HG02943 (cell line): ENCODE data around the gene NAXE.
"Not testable (repeated sequence)": the region's sequence is repeated elsewhere in the genome, so short reads cannot be mapped to it uniquely, and the experiment has no call there.

Source experiments
- ATAC-seq: cut with Tn5 transposase; IDR thresholded peaks from one replicate; pipeline ENCODE4 v1.9.1; 2021; ENCODE audit warnings: mild to moderate bottlenecking, low read depth, moderate library complexity; ENCODE audit not compliant: unreplicated experiment

NAXE gene

DNA sequence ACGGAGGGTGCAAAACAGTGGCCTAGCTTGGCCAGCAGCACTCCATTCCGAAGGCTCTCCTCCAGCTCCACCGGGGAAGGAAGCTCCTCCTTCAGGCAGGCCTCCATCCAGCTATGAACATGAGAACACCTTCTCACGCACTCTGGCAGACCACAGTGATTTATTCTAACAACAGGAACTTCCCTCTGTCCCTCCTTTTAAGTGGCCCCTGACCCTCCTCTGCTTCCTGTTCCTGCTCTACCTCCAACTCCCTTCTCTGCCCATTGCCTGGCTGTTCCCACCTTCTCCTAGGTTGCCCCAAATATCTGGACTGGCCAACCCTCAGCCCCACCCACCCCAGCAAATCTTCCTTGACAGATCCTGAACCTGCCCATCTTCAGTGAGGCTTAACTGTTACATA is 25.1 kb upstream of the NAXE start:
- ATAC-seq = no peak

DNA sequence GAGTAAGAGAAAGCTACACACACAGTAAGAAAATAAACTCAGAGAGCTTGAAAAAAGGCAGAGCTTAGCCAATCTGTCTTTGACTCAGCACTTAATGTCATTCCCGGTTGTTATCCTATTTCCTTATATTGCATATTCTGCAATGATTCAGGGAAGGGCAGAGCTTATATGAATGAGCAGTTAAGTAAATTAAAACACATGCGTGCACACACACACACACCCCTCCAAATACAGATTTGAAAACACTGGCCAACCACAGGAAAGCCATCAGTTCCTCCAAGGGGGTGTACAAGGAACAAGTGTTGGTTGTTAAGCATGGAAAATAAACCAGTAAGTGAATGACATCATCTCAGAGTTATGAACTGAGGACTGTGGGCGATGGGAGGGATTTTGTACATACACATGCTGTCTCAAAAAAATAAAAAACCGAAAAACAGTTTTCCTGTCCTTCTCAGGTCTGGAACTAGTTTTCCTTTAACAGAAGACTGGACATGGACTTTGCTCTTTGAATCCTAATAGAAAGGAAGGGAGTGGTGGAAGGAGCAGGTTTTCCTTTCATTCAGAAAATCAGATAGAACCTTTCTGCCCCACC is 20.2 kb upstream of the NAXE start:
- ATAC-seq = no peak

DNA sequence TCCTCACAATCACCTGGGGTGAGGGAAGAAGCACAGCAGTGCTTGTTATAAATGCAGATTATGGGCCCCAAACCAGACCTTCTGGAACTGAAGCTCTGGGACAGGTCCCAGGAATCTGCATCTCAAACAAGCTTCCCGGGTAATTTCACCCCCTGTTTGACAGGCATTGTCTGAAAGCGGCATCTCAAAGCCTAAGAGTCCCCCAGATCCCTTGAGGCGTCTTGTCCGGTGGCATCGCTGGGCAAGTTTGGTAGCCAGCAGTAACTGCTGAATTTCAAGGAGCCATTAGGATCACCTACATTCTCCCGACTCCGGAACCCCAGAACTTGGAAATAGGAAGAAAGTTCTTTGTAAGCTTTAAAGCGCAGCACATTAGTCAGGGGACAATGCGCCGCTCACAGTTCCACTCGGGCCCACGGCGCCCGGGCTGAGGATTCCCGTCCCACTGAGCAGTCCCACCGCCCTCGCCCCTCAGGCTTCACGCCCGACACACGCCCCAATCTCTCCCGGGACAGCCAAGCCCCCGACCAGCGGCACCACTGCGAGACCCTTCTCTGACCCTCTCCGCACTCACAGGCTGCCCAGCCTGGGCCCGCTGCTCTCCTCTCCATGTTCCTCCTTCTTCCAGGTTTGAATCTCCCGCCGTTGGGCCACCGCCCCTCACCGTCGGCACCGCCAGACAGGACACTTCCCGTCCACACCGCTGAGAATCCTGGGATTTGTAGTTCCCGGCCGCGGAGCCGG is 19.5 kb upstream of the NAXE start, which contains the start of gene IQGAP3:
Gene IQGAP3, minus strand, starts transcription at position 647 of the 744 bp plus-strand sequence. Its CDS starts 36 bp downstream, at position 611.
- ATAC-seq = peak; percentile 77

DNA sequence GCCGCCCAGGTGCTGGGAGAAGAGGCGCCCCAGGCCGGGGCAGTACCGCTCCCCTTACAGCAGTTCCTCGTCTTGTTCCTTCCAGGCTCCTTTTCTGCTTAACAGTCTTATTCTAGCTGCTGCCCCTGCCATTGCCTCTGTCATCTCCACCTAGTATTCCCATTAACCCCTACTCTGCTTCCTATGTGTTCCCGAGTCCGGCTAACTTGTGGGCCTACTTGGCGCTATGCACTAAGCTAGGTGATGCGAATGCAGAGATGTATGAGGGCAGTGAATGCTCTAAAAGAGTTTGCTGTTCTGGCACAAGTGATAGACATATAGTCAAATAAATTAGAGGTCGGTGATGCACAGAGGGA is 18.9 kb upstream of the NAXE start:
- no peak for ATAC-seq

- no peak for ATAC-seq
Measured at GRCh38 chr1:156574039-156574633, 17.4 kb upstream of the NAXE start.

DNA sequence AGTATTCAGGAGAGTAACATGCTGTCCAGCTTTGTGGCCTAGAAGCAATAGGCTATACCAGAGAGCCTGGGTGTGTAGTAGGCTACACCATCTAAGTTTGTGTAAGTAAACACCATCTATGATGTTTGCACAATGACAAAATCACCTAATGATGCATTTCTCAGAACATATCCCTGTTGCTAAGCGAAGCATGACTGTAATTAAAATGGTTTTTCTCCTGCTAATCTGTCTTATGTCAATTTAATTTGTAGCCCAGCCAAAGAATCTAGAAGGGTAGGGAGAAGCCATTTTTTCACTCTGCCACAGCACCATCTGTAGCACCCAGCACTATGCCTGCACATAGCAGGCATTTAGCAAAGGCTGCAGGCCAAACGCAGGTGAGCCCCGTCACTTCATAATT is 14.0 kb upstream of the NAXE start:
- no peak for ATAC-seq

GRCh38 chr1:156578055-156578454 is 13.5 kb upstream of the NAXE start:
- ATAC-seq = no peak

- ATAC-seq = no peak
Measured at GRCh38 chr1:156579472-156579871, 12.1 kb upstream of the NAXE start, which contains the start of gene TTC24. TSS of gene TTC24 (plus strand) at chr1:156579723. CDS start at chr1:156581365, 1,642 bp downstream.

DNA sequence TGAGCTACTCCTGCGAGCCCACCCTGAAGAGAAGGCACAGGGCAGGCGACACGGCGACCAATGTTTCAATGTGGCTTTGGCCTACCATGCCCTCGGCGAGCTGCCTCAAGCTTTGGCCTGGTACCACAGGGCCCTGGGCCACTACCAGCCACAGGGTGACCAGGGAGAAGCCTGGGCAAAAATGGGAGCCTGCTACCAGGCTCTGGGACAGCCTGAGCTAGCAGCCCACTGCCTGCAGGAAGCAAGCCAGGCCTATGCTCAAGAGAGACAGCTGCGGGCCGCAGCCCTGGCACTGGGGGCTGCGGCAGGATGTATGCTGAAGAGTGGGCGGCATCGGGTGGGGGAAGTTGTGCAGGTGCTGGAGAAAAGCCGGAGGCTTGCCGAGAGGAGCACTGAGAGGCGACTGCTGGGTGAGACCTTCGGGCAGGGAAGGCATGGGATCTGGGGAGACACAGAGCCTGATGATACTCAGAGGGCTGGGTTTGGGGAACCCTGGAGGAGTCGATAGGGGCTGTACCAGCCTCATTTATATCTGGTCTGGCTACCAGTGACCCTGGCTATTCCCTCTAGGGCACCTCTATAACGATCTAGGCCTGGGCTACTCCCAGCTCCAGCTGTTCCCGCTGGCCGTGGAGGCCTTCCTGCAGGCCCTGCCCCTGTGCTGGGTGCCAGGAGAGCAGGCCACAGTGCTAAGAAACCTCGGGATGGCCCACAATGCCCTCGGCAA is 9.8 kb upstream of the NAXE start:
- ATAC-seq = no peak

GRCh38 chr1:156582388-156583017 is 9.1 kb upstream of the NAXE start:
- ATAC-seq = no peak

DNA sequence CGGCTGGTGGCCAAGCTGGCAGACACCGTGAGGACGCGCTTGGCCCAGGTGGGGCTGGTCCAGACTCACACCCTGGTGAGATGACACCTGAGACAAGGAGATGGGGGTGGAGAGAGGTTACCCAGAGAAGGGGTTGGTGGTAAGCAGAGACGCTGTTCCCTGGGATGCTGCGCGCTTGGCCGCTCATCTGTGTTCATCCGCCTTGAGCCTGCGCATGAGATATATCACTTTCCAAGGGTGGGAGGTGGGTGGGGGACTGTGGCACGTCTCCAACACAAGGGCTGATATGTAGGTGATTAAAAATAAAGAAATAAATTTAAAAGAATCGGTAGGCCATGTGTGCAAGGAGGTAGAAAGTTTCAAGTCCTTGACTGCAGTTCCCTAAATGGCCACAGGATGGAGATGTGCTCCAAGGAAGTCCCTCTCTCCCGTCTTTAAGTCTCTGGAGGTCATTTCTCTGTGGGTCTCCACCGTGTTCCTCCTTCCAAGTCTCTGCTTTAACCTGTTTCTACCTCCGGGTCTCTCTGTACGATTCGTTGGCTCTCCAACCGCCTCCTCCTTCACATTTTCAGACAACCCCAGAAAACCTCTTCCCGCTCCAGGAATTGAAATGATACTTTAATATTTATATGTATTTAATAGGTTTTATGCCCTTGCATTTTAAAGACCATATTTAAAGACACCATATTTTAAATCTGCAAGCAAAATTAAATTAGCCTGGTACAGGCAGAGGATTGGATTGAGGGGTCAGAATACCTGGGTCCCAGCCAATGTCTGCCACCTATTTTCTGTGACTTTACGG is 7.6 kb upstream of the NAXE start:
- ATAC-seq = no peak

GRCh38 chr1:156584813-156585212 is 6.8 kb upstream of the NAXE start:
- no peak for ATAC-seq

GRCh38 chr1:156586323-156586722 is 5.3 kb upstream of the NAXE start:
- ATAC-seq = no peak

DNA sequence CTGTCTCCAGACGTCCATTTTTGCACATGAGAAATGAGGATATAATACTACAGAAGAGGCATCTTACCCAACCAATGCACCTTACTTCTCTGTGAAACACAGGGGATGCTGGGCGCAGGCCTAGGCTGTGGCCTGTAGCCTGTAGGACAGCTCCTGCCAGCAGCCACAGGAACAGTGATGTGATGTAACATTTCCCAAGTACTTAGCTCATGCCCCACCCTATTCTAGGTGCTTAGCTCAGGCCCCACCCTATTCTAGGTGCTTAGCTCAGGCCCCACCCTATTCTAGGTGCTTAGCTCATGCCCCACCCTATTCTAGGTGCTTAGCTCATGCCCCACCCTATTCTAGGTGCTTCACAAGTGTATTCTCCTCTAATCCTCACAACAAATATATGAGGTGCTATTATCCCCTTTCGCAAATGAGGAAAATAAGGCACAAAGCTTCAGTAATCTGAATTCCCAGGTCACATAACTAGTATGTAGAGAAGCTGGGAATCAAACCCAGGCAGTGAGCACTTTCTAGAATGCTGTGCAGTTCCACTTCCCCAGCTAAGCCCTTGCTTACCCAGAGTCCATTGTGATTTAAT is 4.6 kb upstream of the NAXE start:
- ATAC-seq = no peak

DNA sequence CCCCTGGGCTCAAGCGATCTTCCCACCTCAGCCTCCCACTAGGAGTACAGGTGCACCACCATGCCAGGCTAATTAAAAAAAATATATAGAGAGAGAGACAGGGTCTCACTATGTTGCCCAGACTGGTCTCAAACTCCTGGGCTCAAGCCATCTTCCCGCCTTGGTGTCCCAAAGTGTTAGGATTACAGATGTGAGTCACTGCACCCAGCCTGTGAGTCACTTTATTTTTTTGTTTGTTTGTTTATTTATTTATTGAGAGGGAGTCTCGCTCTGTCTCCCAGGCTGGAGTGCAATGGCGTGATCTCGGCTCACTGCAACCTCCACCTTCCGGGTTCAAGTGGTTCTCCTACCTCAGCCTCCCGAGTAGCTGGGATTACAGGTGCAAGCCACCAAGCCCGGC is 3.6 kb upstream of the NAXE start:
- not testable (repeated sequence) for ATAC-seq

DNA sequence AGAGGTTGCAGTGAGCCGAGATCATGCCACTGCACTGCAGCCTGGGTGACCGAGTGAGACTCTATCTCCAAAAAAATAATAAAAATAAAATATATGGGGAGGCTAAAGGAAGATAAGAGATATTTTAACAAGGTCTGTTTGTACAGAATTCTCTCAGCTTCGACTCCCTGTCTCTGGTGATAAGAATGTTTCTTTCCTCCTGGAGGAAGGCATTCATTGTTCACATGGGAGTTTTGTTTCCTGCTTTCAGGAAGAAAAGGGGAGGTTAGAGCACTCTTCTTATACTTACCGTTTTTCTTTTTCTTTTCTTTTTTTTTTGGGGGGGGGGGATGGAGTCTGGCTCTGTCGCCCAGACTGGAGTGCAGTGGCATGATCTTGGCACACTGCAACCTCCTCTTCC is 2.0 kb upstream of the NAXE start:
- ATAC-seq = no peak

DNA sequence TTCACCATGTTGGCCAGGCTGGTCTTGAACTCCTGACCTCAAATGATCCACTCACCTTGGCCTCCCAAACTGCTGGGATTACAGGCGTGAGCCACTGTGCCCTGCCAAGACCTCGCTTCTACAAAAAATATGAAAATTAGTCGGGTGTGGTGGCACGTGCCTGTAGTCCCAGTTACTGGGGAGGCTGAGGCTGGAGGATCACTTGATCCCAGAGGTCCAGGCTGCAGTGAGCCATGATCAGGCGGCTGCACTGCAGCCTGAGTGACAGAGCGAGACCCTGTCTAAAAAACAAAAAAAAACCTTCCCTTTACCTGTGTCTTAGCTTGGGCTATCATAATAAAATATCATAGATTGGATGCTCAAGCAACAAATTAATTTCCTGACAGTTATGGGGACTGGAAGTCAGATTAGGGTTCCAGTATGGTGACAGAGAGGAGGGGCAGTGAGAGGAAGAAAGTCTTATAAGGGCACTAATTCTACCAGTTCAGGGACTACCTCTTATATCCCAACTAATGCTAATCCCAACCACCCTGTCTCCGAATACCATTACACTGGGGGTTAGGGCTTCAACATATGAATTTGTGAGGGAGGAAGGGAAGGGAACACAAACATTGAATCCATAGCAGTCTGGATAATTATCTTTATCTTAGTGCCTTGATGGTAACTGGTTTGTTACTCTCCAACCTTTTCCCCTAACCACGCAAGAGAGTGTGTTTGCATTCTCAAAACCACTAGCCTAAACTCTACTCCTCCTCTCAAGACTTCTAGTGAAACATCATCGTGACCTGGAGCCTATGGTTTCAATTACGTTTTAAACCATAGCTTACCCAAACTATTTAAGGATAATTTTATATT is 1.0 kb upstream of the NAXE start:
- ATAC-seq = no peak

DNA sequence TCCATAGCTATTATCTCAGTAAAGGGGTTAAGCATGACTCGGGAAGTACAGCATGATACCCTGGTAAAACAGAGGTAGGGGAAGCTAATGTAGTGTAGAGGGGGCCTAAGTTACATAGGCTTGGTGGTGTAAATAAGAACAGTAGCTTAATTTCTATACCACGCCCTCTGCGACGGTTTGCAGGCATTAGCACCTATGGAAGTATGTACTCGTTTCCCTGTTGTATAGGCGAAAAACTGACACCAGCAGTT is 470 bp upstream of the NAXE start:
- no peak for ATAC-seq
